Testis (tissue), 2 donors: ENCODE results near the gene ACTR1B.

Experiments used
- POLR2A ChIP-seq: fragments of 450-650 bp; IDR thresholded peaks from one replicate; pipeline ENCODE4 v1.6.1; 2017; ENCODE audit warnings: antibody characterized with exemption, mild to moderate bottlenecking, moderate library complexity
- TF ChIP-seq, protein P1 (sequence below), 3 experiments: fragments of 450-650 bp in 2 of 3; fragments of 200-600 bp in 1 of 3; sonication (generic) in 1 of 3; IDR thresholded peaks; one replicate each; pipeline ENCODE4 v1.5.1; 2016 to 2019; ENCODE audit warnings: antibody characterized with exemption in 3 of 3, mild to moderate bottlenecking in 2 of 3, moderate library complexity in 1 of 3

DNA sequence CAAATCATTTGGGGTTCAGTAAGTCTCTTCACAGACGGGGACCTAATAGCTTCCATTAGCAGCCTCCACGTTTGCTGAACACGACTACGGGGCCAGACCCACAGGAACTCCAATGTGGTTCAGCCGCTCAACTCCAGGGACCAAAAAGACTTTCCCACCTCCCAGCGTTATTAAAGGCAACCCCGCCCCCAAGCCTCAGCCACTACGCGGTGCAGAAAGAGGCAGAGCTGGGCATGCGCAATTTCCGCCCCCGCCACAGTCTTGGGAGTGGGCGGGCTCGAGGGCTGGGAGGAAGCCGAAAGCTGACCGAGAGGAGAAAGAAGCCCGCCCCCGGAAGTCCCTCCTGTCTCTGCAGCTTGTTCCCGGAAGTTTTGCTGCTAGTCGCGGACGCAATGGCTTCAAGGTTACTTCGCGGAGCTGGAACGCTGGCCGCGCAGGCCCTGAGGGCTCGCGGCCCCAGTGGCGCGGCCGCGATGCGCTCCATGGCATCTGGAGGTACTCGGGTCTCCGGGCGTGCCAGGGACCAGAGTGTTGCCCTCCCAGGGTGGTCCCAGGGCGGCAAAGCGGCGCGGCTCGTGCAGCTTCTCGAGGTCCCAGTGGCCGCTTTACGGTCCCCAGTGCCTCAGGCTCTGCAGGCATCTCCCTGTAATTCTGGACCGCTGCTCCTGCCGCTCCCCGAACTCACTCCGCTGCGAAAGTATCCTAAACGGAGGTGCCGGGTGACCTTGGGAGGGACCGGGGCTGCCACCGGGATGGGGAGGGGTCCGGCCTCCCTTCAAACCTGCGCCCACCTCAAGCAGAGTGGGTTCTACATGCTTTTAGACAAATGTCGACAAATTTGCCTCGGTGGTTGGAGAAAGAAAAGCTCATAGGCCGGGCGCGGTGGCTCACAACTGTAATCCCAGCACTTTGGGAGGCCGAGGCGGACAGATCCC lies 17.9 kb downstream of the ACTR1B start, which contains the start of gene COX5B:
- TF ChIP-seq, protein P1, sequence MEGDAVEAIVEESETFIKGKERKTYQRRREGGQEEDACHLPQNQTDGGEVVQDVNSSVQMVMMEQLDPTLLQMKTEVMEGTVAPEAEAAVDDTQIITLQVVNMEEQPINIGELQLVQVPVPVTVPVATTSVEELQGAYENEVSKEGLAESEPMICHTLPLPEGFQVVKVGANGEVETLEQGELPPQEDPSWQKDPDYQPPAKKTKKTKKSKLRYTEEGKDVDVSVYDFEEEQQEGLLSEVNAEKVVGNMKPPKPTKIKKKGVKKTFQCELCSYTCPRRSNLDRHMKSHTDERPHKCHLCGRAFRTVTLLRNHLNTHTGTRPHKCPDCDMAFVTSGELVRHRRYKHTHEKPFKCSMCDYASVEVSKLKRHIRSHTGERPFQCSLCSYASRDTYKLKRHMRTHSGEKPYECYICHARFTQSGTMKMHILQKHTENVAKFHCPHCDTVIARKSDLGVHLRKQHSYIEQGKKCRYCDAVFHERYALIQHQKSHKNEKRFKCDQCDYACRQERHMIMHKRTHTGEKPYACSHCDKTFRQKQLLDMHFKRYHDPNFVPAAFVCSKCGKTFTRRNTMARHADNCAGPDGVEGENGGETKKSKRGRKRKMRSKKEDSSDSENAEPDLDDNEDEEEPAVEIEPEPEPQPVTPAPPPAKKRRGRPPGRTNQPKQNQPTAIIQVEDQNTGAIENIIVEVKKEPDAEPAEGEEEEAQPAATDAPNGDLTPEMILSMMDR (IDR thresholded peaks at IDR 0.05) = no peak
- no peak for TF ChIP-seq POLR2A
